H1 (cell line): ENCODE measurements around the gene MAP7.

Experiments
- YY1 ChIP-seq: IDR thresholded peaks from 2 replicates; pipeline ENCODE4 v1.6.1; 2011; ENCODE audit warnings: low read depth, mild to moderate bottlenecking, low read length
- TF ChIP-seq, protein P1 (sequence below), 3 experiments: IDR thresholded peaks; 1 replicate in 2 of 3; 2 replicates in 1 of 3; pipeline versions ENCODE4 v1.5.1 to v1.6.1; 2011; ENCODE audit warnings: low read length in 3 of 3, mild to moderate bottlenecking in 3 of 3, inconsistent platforms in 2 of 3, low read depth in 1 of 3, moderate library complexity in 1 of 3; ENCODE audit not compliant: insufficient read depth in 1 of 3; ENCODE audit errors: control extremely low read depth in 1 of 3
- TF ChIP-seq, protein P2 (sequence below): IDR thresholded peaks from 2 replicates; pipeline ENCODE4 v1.6.1; 2011; ENCODE audit warnings: low read depth, mild to moderate bottlenecking, low read length; ENCODE audit not compliant: insufficient read depth

DNA sequence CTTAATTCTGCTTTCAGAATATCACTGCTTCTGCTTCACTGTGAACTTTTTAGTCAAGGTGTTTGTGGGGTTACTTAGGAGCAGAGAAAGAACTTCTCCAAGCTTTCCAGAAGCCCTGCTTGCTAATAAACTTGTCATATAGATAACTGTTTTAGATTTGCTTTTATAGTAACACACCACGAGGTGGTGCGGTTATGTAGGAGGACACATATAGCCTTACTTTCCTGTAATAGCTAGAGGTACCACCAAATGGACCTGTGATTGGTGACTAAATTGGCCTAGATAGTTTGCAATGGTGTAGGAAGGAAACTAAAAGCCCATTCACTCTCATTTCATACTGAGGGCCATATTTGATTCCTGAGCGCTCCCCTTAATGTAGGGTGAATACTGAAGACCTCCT lies 208.3 kb downstream of the MAP7 start:
- TF ChIP-seq, protein P1, sequence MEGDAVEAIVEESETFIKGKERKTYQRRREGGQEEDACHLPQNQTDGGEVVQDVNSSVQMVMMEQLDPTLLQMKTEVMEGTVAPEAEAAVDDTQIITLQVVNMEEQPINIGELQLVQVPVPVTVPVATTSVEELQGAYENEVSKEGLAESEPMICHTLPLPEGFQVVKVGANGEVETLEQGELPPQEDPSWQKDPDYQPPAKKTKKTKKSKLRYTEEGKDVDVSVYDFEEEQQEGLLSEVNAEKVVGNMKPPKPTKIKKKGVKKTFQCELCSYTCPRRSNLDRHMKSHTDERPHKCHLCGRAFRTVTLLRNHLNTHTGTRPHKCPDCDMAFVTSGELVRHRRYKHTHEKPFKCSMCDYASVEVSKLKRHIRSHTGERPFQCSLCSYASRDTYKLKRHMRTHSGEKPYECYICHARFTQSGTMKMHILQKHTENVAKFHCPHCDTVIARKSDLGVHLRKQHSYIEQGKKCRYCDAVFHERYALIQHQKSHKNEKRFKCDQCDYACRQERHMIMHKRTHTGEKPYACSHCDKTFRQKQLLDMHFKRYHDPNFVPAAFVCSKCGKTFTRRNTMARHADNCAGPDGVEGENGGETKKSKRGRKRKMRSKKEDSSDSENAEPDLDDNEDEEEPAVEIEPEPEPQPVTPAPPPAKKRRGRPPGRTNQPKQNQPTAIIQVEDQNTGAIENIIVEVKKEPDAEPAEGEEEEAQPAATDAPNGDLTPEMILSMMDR (IDR thresholded peaks at IDR 0.05; ENCODE audit: control extremely low read depth in 1 of 3, insufficient read depth in 1 of 3, low read depth in 1 of 3, low read length in 3 of 3), result no peak
- TF ChIP-seq YY1, result no peak
- TF ChIP-seq, protein P2, sequence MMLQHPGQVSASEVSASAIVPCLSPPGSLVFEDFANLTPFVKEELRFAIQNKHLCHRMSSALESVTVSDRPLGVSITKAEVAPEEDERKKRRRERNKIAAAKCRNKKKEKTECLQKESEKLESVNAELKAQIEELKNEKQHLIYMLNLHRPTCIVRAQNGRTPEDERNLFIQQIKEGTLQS, result no peak
